Prostate gland (tissue), 2 donors: ENCODE measurements around the gene CACNA2D4. TPM values are rescaled to one million over a fixed set of nuclear protein-coding genes. Genes with fewer than 3 reads are reported as not detected.

Experiments used
- DNase-seq: peaks from one replicate; pipeline ENCODE4 v3.0.0-alpha.2; 2019; ENCODE audit warnings: low spot score
- H3K27ac ChIP-seq, 2 donors: fragments of 200-600 bp; sonication (generic); 2 replicates each; pipeline ENCODE4 v1.5.1; 2017 to 2019
- H3K27me3 ChIP-seq: fragments of 200-600 bp; sonication (generic); replicated peaks from 2 replicates; pipeline ENCODE4 v1.5.1; 2019; ENCODE audit not compliant: insufficient read depth
- H3K36me3 ChIP-seq, 2 donors: fragments of 200-600 bp; sonication (generic); 1 replicate in 1 of 2; 2 replicates in 1 of 2; pipeline versions ENCODE4 v1.5.1 to v1.8.1; 2017 to 2019
- H3K4me1 ChIP-seq: fragments of 200-600 bp; sonication (generic); replicated peaks from 2 replicates; pipeline ENCODE4 v1.5.1; 2019
- H3K4me3 ChIP-seq, 2 donors: fragments of 200-600 bp; sonication (generic); 2 replicates each; pipeline ENCODE4 v1.5.1; 2017 to 2019
- H3K9me3 ChIP-seq: fragments of 200-600 bp; sonication (generic); 2 replicates; pipeline ENCODE4 v1.5.1; 2017
- CTCF ChIP-seq, 4 experiments: fragments of 200-600 bp in 2 of 4; fragments of 450-650 bp in 2 of 4; sonication (generic) in 2 of 4; IDR thresholded peaks; 1 replicate in 3 of 4; 2 replicates in 1 of 4; pipeline ENCODE4 v1.5.1; 2016 to 2019; ENCODE audit warnings: antibody characterized with exemption in 4 of 4, mild to moderate bottlenecking in 2 of 4, moderate library complexity in 2 of 4
- POLR2A ChIP-seq: fragments of 450-650 bp; IDR thresholded peaks from one replicate; pipeline ENCODE4 v1.6.1; 2016; ENCODE audit warnings: antibody characterized with exemption, mild to moderate bottlenecking
- POLR2AphosphoS5 ChIP-seq: sonication (generic); formaldehyde crosslinking; IDR thresholded peaks from one replicate; pipeline ENCODE4 v1.6.1; 2017; ENCODE audit warnings: antibody characterized with exemption
- WGBS: methylation state at CpG from one replicate; pipeline ENCODE4 v1.1.5; 2018; 5-methylcytosine and 5-hydroxymethylcytosine counted together
- intact Hi-C: fragments of 100-400 bp; cut with DNase I; formaldehyde crosslinking; loops from one replicate; pipeline ENCODE4 v1.14.2; 2022
- total RNA-seq, 2 donors: library from RNA; depleted of rRNA; stranded (reverse); fragments of >200 nt; gene quantifications; one replicate each; pipeline ENCODE4 v1.1.0, GENCODE V29; 2016

Gene CACNA2D4
- total RNA-seq, 2 donors from 2014 or later = 1.4 to 9.4 TPM

- no peak for DNase-seq
- WGBS = 85% methylated on average over 11 of the region's 11 CpGs
- H3K36me3 ChIP-seq = no peaks in the 10 kb centered on the region
- H3K9me3 ChIP-seq = no peaks in the 10 kb centered on the region
- no peaks in the 10 kb centered on the region for H3K27me3 ChIP-seq
- H3K27ac ChIP-seq = no peak overlapping the region
- H3K4me1 ChIP-seq = no peaks in the 10 kb centered on the region
- TF ChIP-seq CTCF (IDR thresholded peaks at IDR 0.05) (no peak), POLR2A (no peak), POLR2AphosphoS5 (no peak)
- no peak overlapping the region for H3K4me3 ChIP-seq
- intact Hi-C loops = no loop called here
Observed at GRCh38 chr12:1929985-1930802, 11.7 kb upstream of the CACNA2D4 start.

- Histone ChIP-seq H3K4me1 (no peaks in the 10 kb centered on the region), H3K27me3 (no peaks in the 10 kb centered on the region), H3K27ac (no peak overlapping the region), H3K4me3 (no peak overlapping the region), H3K9me3 (no peaks in the 10 kb centered on the region), H3K36me3 (no peaks in the 10 kb centered on the region)
- intact Hi-C loops = no loop called here
- WGBS = 88% methylated on average over 11 of the region's 11 CpGs
- TF ChIP-seq POLR2AphosphoS5 (no peak), POLR2A (no peak), CTCF (IDR thresholded peaks at IDR 0.05) (no peak)
- no peak for DNase-seq
Observed at GRCh38 chr12:1929241-1929984, 11.0 kb upstream of the CACNA2D4 start.

DNA sequence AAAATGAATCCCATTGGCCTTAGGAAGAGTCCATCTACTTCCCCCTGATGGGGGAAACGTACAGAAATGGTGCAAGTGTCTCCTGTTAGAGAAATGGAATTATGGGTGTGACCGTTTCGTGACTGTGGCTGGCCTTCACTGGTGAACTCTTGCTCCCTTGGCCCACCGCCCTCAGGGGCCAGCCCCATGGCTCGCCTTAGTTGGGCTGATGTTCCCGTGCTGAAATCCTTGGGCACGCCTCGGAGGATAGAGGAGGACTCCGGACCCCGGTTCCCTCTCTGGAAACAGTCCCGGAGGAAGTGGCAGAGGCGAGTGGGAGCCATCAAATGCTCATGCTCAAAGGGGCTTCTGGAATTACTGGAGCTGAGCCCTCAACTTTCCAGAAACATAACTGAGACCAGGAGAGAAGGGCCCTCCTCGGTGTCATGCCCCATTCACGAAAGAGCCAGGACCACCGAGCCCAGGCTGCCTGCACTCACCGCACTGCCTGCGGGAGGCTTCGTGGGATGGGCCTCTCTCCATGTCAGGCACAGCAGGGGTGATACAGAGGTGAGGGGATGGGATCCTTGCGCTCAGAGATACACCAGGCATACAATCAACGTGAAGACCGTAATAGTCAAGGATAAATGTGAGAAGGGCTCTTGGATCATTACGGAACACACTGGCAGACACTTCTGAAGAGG is 10.1 kb upstream of the CACNA2D4 start:
- no peak overlapping the region for H3K27ac ChIP-seq
- DNase-seq = no peak
- intact Hi-C loops = no loop called here

DNA sequence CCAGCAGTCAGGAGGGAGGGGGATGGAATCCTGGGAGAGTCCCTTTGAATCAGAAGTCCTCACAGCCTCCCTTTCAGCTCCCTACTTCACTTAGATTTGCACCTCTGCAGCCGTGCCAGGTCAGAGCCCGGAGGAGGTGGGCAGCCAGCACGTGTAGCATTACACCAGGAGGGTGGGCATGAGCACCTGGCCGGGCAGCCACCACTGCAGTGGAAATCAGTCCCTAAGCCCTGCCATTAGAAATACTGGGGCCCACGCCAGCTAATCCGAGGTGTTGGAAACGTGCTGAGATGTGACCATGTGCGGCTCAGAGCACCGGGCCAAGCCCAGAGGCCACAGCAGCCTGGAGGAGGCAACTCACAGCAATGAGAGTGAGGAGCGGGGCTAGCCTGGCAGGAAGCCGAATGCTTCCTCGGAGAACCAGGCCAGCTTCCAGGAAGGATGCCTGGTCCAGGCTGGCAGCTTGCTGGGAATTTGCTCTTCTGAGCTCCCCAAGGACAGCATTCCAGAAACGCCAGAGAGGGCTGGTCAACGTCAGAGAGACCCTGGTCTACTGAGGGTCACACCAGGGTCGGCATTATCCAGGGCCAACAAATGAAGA is 9.4 kb upstream of the CACNA2D4 start:
- Histone ChIP-seq H3K27me3 (no peaks in the 10 kb centered on the region), H3K9me3 (no peaks in the 10 kb centered on the region), H3K4me3 (no peak overlapping the region), H3K4me1 (no peaks in the 10 kb centered on the region), H3K36me3 (no peaks in the 10 kb centered on the region), H3K27ac (no peak overlapping the region)
- TF ChIP-seq POLR2AphosphoS5 (no peak), CTCF (IDR thresholded peaks at IDR 0.05) (no peak), POLR2A (no peak)
- intact Hi-C loops = no loop called here
- 64% methylated on average over 15 of the region's 15 CpGs for WGBS
- DNase-seq = no peak

More for the DNA sequence above, 10.1 kb upstream of the CACNA2D4 start:
- H3K4me1 ChIP-seq = no peaks in the 10 kb centered on the region
- H3K27me3 ChIP-seq = no peaks in the 10 kb centered on the region
- no peaks in the 10 kb centered on the region for H3K36me3 ChIP-seq
- no peaks in the 10 kb centered on the region for H3K9me3 ChIP-seq
- no peak for TF ChIP-seq CTCF (IDR thresholded peaks at IDR 0.05)
- no peak for TF ChIP-seq POLR2A
- no peak for TF ChIP-seq POLR2AphosphoS5
- no peak overlapping the region for H3K4me3 ChIP-seq
- 92% methylated on average over 22 of the region's 22 CpGs for WGBS
